ENCODE results near the gene C5. TPM values are rescaled to one million over a fixed set of nuclear protein-coding genes. Genes with fewer than 3 reads are reported as not detected.
A peak's percentile ranks its signal among the peaks of the same experiment; 100 is the strongest.

Gene C5
- total and polyA plus RNA-seq, 2 experiments from 2014 or later = 0.31 TPM; not detected in 1

DNA sequence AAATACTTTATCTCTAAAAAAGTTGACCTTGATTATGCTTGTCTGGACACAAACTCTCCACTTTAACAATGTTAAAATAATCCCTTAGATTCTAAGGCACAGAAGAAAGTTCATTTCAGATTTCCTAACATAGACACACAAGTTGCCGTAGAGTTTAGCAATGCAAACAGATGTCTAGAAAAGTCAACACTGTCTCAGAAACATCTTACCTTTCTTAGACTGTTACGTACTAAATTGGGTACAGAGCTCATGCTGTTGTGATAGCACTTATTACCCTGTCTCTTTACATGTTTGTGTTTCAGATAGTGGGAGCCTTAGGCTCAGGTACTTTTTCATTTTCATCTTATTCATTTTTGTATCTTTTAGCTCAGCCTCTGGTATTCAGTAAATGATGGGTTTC, 52.0 kb downstream of the C5 start:
- Mint-ChIP-seq H3K36me3 (ENCODE audit: low read depth) (no peaks in the 10 kb centered on the region), H3K4me1 (peaks cover 5% of the 10 kb centered on the region; the same call in 2 of the 3 replicates), H3K27ac (no peak overlapping the region), H3K9me3 (no peaks in the 10 kb centered on the region), H3K27me3 (ENCODE audit: insufficient read depth, low read depth, poor library complexity) (peaks cover 1% of the 10 kb centered on the region), H3K4me3 (no peak overlapping the region)
- Histone ChIP-seq H3K27me3 (ENCODE audit: insufficient read depth) (no peaks in the 10 kb centered on the region), H3K4me1 (ENCODE audit: insufficient read depth) (no peaks in the 10 kb centered on the region), H3K27ac (ENCODE audit: low read depth) (no peak overlapping the region), H4K20me1 (replicated peaks; ENCODE audit: insufficient read depth) (no peaks in the 10 kb centered on the region), H3K79me2 (replicated peaks; ENCODE audit: insufficient read depth) (no peaks in the 10 kb centered on the region), H3K36me3 (ENCODE audit: insufficient read depth) (no peaks in the 10 kb centered on the region), H3K9me2 (ENCODE audit: insufficient read depth) (no peaks in the 10 kb centered on the region), H3K4me2 (no peak overlapping the region), H2AFZ (0 out of 2 replicates have a peak overlapping the region, but pooled peaks have one; percentile 19), H3K4me3 (no peak overlapping the region), H3F3A (replicated peaks; ENCODE audit: low read depth) (no peaks in the 10 kb centered on the region)
- no peak for ATAC-seq
- TF ChIP-seq POLR2AphosphoS5 (IDR thresholded peaks at IDR 0.05; ENCODE audit: low read depth) (no peak), ZNF114 (CRISPR knock-in tag; IDR thresholded peaks at IDR 0.05) (no peak), ZNF331 (CRISPR knock-in tag; IDR thresholded peaks at IDR 0.05; ENCODE audit: low read depth) (no peak), CREB1 (CRISPR knock-in tag; IDR thresholded peaks at IDR 0.05; ENCODE audit: low read depth) (no peak), JUNB (IDR thresholded peaks at IDR 0.05; ENCODE audit: unreplicated experiment) (no peak), EZH2phosphoT487 (IDR thresholded peaks at IDR 0.05; ENCODE audit: unreplicated experiment) (no peak), EZH2 (IDR thresholded peaks at IDR 0.05; ENCODE audit: low read depth, unreplicated experiment) (no peak), STAT1 (IDR thresholded peaks at IDR 0.05; ENCODE audit: unreplicated experiment) (no peak), NANOG (IDR thresholded peaks at IDR 0.05; ENCODE audit: borderline replicate concordance) (no peak)
- TF ChIP-seq, protein P1, sequence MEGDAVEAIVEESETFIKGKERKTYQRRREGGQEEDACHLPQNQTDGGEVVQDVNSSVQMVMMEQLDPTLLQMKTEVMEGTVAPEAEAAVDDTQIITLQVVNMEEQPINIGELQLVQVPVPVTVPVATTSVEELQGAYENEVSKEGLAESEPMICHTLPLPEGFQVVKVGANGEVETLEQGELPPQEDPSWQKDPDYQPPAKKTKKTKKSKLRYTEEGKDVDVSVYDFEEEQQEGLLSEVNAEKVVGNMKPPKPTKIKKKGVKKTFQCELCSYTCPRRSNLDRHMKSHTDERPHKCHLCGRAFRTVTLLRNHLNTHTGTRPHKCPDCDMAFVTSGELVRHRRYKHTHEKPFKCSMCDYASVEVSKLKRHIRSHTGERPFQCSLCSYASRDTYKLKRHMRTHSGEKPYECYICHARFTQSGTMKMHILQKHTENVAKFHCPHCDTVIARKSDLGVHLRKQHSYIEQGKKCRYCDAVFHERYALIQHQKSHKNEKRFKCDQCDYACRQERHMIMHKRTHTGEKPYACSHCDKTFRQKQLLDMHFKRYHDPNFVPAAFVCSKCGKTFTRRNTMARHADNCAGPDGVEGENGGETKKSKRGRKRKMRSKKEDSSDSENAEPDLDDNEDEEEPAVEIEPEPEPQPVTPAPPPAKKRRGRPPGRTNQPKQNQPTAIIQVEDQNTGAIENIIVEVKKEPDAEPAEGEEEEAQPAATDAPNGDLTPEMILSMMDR (conservative IDR thresholded peaks at IDR 0.05; ENCODE audit: low read depth in 2 of 2) = no peak
- TF ChIP-seq, protein P2, sequence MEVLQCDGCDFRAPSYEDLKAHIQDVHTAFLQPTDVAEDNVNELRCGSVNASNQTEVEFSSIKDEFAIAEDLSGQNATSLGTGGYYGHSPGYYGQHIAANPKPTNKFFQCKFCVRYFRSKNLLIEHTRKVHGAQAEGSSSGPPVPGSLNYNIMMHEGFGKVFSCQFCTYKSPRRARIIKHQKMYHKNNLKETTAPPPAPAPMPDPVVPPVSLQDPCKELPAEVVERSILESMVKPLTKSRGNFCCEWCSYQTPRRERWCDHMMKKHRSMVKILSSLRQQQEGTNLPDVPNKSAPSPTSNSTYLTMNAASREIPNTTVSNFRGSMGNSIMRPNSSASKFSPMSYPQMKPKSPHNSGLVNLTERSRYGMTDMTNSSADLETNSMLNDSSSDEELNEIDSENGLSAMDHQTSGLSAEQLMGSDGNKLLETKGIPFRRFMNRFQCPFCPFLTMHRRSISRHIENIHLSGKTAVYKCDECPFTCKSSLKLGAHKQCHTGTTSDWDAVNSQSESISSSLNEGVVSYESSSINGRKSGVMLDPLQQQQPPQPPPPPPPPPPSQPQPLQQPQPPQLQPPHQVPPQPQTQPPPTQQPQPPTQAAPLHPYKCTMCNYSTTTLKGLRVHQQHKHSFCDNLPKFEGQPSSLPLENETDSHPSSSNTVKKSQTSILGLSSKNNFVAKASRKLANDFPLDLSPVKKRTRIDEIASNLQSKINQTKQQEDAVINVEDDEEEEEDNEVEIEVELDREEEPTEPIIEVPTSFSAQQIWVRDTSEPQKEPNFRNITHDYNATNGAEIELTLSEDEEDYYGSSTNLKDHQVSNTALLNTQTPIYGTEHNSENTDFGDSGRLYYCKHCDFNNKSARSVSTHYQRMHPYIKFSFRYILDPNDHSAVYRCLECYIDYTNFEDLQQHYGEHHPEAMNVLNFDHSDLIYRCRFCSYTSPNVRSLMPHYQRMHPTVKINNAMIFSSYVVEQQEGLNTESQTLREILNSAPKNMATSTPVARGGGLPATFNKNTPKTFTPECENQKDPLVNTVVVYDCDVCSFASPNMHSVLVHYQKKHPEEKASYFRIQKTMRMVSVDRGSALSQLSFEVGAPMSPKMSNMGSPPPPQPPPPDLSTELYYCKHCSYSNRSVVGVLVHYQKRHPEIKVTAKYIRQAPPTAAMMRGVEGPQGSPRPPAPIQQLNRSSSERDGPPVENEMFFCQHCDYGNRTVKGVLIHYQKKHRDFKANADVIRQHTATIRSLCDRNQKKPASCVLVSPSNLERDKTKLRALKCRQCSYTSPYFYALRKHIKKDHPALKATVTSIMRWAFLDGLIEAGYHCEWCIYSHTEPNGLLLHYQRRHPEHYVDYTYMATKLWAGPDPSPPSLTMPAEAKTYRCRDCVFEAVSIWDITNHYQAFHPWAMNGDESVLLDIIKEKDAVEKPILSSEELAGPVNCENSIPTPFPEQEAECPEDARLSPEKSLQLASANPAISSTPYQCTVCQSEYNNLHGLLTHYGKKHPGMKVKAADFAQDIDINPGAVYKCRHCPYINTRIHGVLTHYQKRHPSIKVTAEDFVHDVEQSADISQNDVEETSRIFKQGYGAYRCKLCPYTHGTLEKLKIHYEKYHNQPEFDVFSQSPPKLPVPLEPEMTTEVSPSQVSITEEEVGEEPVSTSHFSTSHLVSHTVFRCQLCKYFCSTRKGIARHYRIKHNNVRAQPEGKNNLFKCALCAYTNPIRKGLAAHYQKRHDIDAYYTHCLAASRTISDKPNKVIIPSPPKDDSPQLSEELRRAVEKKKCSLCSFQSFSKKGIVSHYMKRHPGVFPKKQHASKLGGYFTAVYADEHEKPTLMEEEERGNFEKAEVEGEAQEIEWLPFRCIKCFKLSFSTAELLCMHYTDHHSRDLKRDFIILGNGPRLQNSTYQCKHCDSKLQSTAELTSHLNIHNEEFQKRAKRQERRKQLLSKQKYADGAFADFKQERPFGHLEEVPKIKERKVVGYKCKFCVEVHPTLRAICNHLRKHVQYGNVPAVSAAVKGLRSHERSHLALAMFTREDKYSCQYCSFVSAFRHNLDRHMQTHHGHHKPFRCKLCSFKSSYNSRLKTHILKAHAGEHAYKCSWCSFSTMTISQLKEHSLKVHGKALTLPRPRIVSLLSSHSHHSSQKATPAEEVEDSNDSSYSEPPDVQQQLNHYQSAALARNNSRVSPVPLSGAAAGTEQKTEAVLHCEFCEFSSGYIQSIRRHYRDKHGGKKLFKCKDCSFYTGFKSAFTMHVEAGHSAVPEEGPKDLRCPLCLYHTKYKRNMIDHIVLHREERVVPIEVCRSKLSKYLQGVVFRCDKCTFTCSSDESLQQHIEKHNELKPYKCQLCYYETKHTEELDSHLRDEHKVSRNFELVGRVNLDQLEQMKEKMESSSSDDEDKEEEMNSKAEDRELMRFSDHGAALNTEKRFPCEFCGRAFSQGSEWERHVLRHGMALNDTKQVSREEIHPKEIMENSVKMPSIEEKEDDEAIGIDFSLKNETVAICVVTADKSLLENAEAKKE (CRISPR knock-in tag; IDR thresholded peaks at IDR 0.05) = no peak
- TF ChIP-seq, protein P3, sequence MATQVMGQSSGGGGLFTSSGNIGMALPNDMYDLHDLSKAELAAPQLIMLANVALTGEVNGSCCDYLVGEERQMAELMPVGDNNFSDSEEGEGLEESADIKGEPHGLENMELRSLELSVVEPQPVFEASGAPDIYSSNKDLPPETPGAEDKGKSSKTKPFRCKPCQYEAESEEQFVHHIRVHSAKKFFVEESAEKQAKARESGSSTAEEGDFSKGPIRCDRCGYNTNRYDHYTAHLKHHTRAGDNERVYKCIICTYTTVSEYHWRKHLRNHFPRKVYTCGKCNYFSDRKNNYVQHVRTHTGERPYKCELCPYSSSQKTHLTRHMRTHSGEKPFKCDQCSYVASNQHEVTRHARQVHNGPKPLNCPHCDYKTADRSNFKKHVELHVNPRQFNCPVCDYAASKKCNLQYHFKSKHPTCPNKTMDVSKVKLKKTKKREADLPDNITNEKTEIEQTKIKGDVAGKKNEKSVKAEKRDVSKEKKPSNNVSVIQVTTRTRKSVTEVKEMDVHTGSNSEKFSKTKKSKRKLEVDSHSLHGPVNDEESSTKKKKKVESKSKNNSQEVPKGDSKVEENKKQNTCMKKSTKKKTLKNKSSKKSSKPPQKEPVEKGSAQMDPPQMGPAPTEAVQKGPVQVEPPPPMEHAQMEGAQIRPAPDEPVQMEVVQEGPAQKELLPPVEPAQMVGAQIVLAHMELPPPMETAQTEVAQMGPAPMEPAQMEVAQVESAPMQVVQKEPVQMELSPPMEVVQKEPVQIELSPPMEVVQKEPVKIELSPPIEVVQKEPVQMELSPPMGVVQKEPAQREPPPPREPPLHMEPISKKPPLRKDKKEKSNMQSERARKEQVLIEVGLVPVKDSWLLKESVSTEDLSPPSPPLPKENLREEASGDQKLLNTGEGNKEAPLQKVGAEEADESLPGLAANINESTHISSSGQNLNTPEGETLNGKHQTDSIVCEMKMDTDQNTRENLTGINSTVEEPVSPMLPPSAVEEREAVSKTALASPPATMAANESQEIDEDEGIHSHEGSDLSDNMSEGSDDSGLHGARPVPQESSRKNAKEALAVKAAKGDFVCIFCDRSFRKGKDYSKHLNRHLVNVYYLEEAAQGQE (IDR thresholded peaks at IDR 0.05; ENCODE audit: unreplicated experiment) = no peak
- TF ChIP-seq, protein P4, sequence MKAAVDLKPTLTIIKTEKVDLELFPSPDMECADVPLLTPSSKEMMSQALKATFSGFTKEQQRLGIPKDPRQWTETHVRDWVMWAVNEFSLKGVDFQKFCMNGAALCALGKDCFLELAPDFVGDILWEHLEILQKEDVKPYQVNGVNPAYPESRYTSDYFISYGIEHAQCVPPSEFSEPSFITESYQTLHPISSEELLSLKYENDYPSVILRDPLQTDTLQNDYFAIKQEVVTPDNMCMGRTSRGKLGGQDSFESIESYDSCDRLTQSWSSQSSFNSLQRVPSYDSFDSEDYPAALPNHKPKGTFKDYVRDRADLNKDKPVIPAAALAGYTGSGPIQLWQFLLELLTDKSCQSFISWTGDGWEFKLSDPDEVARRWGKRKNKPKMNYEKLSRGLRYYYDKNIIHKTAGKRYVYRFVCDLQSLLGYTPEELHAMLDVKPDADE (IDR thresholded peaks at IDR 0.05) = no peak
- DNase-seq (ENCODE audit: low spot score) = no peak

All from GM23338 (cell line).